GM21576 (cell line): Measurements from ENCODE around the gene FAM25A.

Source experiments
- ATAC-seq: cut with Tn5 transposase; IDR thresholded peaks from one replicate; pipeline ENCODE4 v1.9.1; 2021; ENCODE audit warnings: mild to moderate bottlenecking, moderate library complexity; ENCODE audit not compliant: unreplicated experiment

The FAM25A gene

DNA sequence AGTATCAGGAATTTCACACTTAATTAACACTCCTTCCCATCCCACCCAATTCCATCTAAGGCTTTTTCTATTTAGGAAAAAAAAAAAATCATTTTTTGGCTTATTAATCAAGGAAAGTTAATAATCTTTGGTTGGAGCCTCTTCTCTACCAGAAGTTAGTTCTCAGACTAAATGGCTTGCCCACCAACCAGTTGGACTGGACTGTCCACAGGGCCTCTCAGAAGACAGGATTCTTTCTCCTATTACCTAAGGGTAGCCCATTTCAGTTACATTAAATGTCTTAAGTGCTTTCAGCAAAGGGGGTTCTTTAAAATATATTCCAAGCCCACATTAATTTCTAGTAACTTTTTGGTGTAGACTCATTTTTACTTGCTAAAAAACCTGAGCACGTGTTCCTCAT lies 39.3 kb downstream of the FAM25A start:
- no peak for ATAC-seq

DNA sequence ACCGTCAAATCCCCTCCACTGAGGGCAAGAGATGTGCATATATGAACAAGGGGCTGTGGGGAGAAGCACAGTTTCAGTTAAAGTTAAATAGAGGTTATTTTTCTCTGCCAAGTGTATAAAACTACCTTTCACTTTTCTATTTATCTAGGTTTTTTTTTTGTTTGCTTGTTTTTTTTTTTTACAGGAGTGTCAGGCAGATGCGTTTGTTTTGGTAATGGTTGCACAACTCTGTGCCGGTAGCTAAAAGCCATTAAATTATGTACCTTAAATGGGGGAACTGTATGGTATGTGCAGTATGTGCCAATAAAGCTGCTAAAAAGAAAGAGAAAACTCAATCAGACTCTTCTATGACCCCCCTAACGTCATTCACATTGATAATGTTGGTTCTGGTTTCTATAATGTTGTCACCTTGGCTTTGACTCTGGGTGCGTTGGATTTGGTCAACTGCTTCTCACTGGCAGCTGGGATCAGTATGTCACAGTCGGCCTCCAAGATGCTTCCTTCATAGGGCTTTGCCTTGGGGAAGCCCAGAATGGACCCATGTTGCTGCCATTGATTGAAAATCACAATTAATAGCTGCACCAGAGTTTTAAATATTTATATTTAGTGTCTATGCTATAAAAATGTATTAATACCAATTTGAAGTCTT lies 40.3 kb downstream of the FAM25A start:
- no peak for ATAC-seq

DNA sequence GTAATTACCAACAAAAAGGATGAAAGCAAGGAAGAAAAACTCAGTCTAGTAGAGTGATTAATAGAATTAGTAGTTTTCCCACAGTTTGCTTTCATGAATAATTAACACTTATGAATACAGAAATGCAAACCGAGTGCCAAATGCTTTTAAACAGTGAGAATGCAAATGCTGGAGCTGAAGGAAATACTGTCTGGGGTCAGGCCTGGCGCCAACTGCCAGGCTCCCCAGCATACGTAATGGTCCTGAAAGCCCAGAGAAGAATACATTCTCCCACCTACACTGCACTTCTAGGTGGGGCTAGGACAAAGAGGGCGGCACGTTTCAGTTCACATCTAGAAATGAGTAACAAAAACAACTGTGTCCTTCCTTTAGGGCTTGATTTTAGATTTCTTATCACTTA lies 44.6 kb downstream of the FAM25A start:
- no peak for ATAC-seq

DNA sequence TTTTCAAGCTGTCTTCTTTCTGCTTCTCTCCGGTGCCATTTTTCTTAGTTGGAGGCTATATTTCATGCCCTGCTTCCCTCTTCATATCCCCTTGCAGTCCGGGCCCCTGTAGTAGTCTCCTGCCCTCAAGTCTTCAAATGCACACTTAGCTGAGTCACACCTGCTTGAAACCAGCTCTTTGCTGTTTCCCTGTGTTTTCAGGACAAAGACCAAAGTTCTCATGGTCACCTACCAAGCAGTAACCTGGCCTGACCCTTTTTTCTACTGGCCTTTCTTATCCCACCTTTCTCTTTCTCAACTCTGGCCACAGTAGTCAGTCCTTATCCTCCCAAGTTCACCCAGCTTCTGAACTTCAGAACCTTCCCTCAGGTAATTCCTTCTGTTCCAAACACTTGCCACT lies 46.1 kb downstream of the FAM25A start:
- no peak for ATAC-seq

DNA sequence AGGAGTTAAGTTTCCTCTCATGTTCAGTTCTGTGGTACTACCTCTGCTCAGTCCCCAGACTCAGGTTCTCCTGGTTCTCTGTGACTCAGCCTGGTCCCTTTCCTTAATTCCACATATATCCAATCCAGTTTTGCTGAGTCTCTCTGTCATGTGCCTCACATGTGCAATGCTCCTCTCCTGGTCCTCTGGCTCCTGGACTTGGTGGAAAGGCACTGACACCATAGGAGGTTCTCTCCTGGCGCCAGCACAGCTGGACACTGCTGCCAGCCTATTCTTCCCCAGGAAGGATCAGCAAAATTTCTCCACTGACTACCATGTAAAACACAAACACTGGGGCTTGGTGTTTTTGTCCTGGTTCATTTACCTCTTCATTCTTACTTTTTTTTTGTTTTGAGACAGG lies 46.8 kb downstream of the FAM25A start:
- ATAC-seq = no peak

DNA sequence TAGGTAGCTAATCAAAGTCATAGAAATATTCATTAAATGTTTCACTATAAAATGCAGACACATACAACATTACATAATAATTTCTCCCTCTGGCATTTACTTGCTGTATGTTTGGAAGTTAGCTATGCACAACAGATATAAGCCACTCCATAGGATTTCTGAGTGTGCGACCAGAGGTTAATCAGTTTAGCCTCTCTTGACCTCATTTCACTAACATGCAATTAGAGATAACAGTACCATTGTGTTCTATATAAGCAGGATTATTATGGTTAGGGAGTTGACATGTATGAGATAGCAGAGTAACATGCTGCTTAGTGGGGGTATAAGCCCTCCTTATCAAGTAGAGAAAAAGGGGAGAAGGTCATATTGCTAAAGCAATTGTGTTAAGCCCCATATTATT lies 48.2 kb downstream of the FAM25A start:
- ATAC-seq = no peak

DNA sequence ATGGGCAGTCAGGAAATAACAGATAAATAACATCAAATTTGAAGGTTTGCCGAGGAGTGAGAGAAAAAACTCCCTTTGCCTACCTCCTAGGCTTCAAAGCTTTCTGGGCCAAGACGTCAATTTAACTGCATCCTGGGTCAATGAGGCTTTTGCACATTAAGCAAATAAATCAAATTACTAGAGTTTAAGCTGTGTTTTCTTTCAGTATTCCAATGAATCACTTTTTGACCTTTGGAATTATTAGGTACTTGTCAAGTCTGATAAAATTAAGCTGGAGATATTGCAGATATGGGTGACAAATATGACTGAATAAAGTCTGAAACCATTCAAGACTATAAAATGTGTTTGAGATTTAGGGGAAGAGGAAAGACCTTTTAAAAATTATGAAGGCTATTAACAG lies 52.4 kb downstream of the FAM25A start:
- no peak for ATAC-seq
